Measurements from ENCODE around the gene FCGR3A. TPM values are rescaled to one million over a fixed set of nuclear protein-coding genes. Genes with fewer than 3 reads are reported as not detected.

Gene FCGR3A
- total RNA-seq, 4 donors from 2014 or later = 3.7 to 23.5 (median 10.8) TPM

DNA sequence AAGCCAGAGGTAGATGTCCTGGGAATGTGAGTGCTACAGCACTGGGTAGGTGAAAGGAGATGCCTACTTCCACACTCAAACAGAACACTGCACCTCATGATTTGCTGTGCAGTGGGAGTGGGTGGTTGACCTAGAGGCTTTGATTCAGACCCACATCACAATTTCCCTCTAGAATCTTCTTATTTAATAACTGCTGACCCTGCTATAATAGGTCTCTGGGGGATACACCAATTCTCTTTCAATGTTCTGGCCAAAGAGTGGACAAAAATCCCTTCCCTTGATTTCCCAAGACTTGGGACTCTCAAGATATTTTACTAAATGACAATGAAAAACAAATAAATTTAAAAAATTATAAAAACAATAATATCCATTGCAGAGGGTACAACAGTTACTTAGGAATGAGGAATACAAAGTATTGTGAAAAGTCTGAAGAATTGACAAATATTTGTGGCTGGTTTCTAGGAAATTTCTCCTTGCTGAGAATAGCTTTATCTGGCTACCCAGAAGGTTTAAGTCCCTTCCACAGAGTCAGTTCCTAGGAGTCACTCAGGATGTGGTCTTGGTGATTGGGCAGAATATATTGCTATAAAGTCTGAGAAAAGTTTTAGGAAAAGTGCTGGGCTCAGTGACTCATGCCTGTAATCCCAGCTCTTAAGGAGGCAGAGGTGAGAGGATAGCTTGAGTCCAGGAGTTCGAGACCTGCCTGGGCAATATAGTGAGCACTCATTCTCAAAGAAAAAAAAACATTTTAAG, 46.8 kb downstream of the FCGR3A start:
- H3K27me3 ChIP-seq = peaks cover 38% of the 10 kb centered on the region

DNA sequence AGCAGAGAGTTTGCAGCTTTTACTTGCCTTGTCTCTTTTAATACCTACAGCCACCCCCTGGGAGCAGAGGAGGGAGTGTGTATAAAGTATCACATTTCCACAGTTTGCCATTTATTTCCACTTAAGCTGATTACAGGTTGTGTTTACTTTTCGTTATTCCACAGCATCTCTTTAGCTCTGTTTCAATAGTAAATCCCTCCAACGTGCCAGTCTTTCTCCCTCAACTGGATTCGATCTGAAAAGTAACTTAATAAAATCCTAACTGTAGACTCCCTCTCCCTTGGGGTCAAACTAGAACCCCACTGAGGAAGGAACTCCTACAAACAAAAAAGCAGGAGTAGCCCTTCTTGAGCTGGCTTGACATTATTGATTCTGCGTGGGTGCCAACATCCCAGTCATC, 47.4 kb downstream of the FCGR3A start:
- TF ChIP-seq POLR2A (IDR thresholded peaks at IDR 0.05) (no peak), POLR2AphosphoS5 (IDR thresholded peaks at IDR 0.05) (no peak), EP300 (IDR thresholded peaks at IDR 0.05) (no peak)
- TF ChIP-seq, protein P1, sequence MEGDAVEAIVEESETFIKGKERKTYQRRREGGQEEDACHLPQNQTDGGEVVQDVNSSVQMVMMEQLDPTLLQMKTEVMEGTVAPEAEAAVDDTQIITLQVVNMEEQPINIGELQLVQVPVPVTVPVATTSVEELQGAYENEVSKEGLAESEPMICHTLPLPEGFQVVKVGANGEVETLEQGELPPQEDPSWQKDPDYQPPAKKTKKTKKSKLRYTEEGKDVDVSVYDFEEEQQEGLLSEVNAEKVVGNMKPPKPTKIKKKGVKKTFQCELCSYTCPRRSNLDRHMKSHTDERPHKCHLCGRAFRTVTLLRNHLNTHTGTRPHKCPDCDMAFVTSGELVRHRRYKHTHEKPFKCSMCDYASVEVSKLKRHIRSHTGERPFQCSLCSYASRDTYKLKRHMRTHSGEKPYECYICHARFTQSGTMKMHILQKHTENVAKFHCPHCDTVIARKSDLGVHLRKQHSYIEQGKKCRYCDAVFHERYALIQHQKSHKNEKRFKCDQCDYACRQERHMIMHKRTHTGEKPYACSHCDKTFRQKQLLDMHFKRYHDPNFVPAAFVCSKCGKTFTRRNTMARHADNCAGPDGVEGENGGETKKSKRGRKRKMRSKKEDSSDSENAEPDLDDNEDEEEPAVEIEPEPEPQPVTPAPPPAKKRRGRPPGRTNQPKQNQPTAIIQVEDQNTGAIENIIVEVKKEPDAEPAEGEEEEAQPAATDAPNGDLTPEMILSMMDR (IDR thresholded peaks at IDR 0.05) = no peak
- Histone ChIP-seq H3K36me3 (no peaks in the 10 kb centered on the region), H3K4me1 (no peaks in the 10 kb centered on the region), H3K27ac (no peak overlapping the region), H3K9me3 (no peaks in the 10 kb centered on the region), H3K4me3 (no peak overlapping the region), H3K27me3 (peaks cover 38% of the 10 kb centered on the region)
- no peak for ATAC-seq
- 66 to 85% methylated on average over 3 to 4 of the region's 4 CpGs for WGBS, 2 donors (ENCODE audit: low coverage in 1 of 2)

More for the DNA sequence above, 46.8 kb downstream of the FCGR3A start:
- Histone ChIP-seq H3K4me3 (no peak overlapping the region), H3K4me1 (no peaks in the 10 kb centered on the region), H3K36me3 (no peaks in the 10 kb centered on the region), H3K27ac (no peak overlapping the region), H3K9me3 (no peaks in the 10 kb centered on the region)
- no peak for ATAC-seq
- WGBS, 2 donors (ENCODE audit: low coverage in 1 of 2) = 83 to 88% methylated on average over 1 of the region's 1 CpG
- no peak for TF ChIP-seq EP300 (IDR thresholded peaks at IDR 0.05)
- no peak for TF ChIP-seq POLR2AphosphoS5 (IDR thresholded peaks at IDR 0.05)
- no peak for TF ChIP-seq POLR2A (IDR thresholded peaks at IDR 0.05)
- TF ChIP-seq, protein P1 (IDR thresholded peaks at IDR 0.05) = no peak

DNA sequence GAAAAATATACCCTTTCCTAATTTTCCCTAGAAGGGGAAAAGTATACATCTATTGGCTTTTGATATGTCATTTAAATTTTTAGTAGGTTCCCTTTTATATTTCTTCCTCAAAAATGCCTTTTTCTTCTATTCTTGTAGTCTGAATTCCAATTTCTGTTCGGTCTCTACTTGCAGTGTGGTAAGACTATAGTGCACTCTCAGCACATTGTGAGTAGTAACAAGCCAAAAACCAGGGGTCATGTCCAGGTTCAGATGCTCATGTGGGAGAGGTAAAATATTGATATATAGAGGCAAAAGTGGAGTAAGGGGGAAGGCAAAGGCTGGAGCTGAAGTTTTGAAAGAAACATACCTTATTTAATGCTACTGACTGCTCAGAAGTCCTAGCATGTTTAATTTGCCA, 48.4 kb downstream of the FCGR3A start:
- TF ChIP-seq, protein P1 (IDR thresholded peaks at IDR 0.05) = no peak
- TF ChIP-seq POLR2A (IDR thresholded peaks at IDR 0.05) = no peak
- ATAC-seq = no peak
- WGBS, 2 donors (ENCODE audit: low coverage in 1 of 2) = 56 to 100% methylated on average over 1 of the region's 1 CpG
- H3K27ac ChIP-seq = no peak overlapping the region
- H3K4me1 ChIP-seq = no peaks in the 10 kb centered on the region
- no peak overlapping the region for H3K4me3 ChIP-seq
- no peaks in the 10 kb centered on the region for H3K9me3 ChIP-seq
- no peaks in the 10 kb centered on the region for H3K36me3 ChIP-seq
- peaks cover 35% of the 10 kb centered on the region for H3K27me3 ChIP-seq

DNA sequence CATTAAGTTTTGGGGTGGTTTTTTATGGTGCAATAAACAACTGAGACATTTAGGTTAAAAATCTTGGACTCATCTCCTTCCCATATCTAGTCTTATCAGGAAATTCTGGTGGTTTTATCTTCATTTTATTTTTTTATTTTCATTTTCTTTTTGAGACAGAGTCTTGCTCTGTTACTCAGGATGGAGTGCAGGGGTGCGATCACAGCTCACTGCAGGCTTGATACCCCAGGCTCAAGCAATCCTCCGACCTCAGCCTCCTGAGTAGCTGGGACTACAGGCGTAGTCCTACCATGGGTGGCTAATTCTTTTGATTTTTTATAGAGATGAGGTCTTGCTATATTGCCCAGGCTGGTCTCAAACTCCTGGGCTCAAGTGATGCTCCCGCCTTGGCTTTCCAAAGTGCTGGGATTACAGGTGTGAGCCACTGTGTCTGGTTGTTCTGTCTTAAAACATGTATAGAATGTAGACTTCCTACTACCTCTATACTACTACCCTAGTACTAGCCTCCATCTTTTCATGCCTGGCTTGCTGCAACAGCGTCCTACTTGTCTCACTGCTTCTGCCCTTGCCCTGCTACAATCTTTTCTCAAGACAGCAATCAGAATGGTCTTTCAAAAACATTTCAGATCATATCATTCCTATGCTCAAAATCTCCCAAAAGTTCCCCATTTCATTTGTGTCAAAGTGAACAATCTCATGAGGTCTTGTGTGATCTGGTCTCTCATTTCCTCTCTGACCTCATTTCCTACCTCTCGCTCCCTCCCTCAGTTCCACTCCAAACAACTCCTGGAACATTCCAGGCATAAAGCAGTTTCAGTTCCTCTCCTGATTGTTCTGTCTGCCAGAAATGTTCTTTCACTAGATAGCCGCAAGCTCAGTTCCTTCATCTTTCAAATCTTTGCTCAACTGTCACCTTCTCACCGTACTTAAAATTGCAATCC, 50.2 kb downstream of the FCGR3A start:
- TF ChIP-seq POLR2AphosphoS5 (IDR thresholded peaks at IDR 0.05) (no peak), POLR2A (IDR thresholded peaks at IDR 0.05) (no peak), EP300 (IDR thresholded peaks at IDR 0.05) (no peak)
- TF ChIP-seq, protein P1 (IDR thresholded peaks at IDR 0.05) = no peak
- peak; percentile 31 for ATAC-seq
- Histone ChIP-seq H3K27ac (peak overlapping the region in 1 of 4 donors; percentile 29), H3K9me3 (no peaks in the 10 kb centered on the region), H3K27me3 (peaks cover 28% of the 10 kb centered on the region), H3K4me1 (no peaks in the 10 kb centered on the region), H3K4me3 (no peak overlapping the region), H3K36me3 (no peaks in the 10 kb centered on the region)
- 59 to 70% methylated on average over 4 to 8 of the region's 8 CpGs for WGBS, 2 donors (ENCODE audit: low coverage in 1 of 2)

All from gastroesophageal sphincter (tissue), 4 donors.